SHP77 treated with DMSO at 0.1 percent for 48 hours (cell line): Measurements from ENCODE around the gene TNNI3K.
"Not testable (repeated sequence)": the region's sequence is repeated elsewhere in the genome, so short reads cannot be mapped to it uniquely, and the experiment has no call there.

Experiments
- DNase-seq: peaks from one replicate; lab custom pipeline; 2025; lab: John Stamatoyannopoulos, UW

The TNNI3K gene, protein sequence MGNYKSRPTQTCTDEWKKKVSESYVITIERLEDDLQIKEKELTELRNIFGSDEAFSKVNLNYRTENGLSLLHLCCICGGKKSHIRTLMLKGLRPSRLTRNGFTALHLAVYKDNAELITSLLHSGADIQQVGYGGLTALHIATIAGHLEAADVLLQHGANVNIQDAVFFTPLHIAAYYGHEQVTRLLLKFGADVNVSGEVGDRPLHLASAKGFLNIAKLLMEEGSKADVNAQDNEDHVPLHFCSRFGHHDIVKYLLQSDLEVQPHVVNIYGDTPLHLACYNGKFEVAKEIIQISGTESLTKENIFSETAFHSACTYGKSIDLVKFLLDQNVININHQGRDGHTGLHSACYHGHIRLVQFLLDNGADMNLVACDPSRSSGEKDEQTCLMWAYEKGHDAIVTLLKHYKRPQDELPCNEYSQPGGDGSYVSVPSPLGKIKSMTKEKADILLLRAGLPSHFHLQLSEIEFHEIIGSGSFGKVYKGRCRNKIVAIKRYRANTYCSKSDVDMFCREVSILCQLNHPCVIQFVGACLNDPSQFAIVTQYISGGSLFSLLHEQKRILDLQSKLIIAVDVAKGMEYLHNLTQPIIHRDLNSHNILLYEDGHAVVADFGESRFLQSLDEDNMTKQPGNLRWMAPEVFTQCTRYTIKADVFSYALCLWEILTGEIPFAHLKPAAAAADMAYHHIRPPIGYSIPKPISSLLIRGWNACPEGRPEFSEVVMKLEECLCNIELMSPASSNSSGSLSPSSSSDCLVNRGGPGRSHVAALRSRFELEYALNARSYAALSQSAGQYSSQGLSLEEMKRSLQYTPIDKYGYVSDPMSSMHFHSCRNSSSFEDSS

DNA sequence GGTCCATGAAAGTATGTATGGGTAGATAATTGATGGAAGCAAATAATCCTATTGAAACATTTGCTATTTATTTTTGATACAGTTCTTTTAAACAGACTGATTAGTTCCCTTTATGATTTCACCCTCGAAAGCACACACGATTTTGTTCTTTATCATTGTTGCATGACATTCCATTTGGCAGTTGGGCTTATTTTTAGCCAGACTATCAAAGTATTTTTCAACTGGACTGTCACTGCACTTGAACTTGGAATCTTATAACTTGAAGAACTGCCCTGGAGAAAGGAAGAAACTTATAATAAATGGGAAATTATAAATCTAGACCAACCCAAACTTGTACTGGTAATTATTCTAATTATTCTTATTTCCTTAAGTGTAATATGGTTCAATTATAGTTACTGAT, at the start of gene TNNI3K:
TSS of gene TNNI3K (plus strand) at position 235 of the 400 bp plus-strand sequence. CDS start at position 300, 65 bp downstream.
- DNase-seq, result no peak

DNA sequence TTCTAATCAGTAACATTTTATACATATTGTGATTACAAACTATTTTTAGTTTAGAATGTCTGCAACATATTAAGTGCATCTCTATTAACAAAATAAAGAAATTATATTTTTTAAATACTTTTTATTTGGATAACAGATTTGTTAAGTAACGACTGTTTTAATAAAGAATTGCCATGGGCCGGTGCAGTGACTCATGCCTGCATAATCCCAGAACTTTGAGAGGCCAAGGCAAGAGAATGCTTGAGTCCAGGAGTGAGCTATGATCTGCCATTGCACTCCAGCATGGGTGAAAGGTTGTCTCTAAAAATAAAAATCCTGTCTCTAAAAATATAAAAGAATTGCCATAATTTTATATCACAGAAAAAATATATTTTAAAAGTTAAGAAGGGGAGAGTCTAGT, 41.3 kb upstream of the TNNI3K start:
- no peak for DNase-seq

DNA sequence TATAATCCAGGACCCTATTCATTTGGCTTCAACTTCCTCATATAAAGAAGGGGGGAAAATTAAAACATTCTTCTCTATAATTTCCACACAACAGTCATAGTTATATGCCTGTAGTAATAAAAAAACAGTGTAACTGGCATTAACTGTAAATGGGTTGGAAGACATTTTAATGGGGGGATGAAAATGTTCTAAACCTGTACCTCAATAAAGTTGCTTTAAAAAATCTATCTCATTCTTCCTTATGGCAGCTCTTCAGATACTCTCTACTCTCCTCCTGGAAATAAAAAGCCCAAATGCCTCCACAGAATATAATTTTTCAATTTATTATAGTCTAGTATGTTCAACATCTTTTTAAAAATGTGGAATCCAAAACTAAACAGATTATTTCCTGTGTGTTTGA, 39.8 kb upstream of the TNNI3K start:
- no peak for DNase-seq

GRCh38 chr1:74197255-74197654, 37.9 kb upstream of the TNNI3K start:
- DNase-seq, result no peak

DNA sequence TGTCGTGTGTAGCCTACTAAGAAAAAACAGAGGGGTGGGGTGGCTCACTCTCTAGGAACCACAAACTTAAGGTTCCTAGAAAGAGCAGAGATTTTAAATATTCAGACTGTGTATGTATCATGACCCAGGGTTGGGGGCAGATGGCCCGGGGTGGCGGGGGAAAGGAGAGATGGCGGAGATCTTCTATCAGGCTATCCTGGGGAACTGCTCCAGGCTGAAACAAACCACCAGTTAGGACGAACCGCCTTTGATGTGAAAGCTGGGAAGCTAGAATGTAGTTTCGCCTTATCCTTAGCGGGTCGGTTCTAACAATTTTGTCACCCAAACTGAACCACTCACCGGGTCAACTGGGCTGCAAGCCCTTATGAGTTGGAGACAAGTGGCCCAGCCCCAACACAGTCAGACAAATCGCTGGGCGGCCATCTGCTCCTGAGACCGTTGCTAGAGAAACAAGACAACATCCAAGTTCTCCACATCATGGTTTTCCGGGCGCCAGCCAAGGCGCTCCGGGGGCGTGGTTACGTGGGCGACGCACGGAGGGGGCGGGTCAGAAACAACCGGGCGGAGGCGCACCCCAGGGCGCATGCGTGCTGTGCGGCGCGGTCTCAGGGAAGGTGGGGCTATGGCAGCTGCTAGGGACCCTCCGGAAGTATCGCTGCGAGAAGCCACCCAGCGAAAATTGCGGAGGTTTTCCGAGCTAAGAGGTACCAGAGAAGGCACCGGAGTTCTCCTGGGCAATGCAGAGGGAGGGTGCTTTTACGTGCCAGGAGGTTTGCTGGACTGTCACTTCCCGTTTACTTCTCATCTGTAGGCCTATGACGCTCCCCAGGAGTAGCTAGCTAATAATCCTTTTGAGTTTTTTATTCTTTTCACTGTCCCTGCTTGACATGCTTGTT, 37.3 kb upstream of the TNNI3K start, which contains the start of the genes FPGT and LRRIQ3:
TSS of gene FPGT (plus strand) at position 586 of the 896 bp plus-strand sequence. CDS start at position 623, 37 bp downstream.
TSS of gene LRRIQ3 (minus strand) at position 520 of the 896 bp plus-strand sequence. CDS start 14,492 bp downstream, outside the sequence.
- DNase-seq, result peak; percentile 87

DNA sequence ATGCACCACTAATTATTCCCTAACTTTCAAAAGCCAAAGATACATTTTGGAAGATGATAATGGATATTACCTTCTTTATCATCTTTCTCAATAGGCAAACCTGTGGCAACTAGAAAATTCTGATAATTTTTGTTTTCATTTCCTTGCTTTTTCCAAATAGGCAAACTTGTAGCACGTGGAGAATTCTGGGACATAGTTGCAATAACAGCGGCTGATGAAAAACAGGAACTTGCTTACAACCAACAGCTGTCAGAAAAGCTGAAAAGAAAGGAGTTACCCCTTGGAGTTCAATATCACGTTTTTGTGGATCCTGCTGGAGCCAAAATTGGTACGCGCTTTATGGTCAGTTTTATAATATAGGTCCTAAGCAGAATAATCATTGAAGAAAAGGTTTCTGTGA, 35.7 kb upstream of the TNNI3K start:
- no peak for DNase-seq

- no peak for DNase-seq
Observed at GRCh38 chr1:74205266-74205665, 29.9 kb upstream of the TNNI3K start.

DNA sequence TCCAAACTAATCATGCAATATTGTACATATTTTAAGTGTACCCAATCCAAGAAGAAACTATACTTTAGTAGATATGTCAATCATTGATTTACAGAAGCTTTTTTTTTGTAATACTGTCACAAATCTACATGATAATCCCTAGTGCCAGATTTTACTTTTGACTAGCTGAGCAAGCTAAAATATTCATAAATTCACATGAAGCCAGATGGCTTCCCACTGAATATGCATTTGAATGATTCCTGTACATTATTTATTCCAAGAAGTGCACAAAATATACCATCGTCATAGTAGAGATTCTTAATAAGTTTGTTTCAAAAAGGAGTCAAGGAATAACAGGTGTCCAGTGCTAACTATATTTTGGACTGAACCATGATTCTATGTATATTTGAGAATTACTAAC, 20.0 kb upstream of the TNNI3K start:
- no peak for DNase-seq

DNA sequence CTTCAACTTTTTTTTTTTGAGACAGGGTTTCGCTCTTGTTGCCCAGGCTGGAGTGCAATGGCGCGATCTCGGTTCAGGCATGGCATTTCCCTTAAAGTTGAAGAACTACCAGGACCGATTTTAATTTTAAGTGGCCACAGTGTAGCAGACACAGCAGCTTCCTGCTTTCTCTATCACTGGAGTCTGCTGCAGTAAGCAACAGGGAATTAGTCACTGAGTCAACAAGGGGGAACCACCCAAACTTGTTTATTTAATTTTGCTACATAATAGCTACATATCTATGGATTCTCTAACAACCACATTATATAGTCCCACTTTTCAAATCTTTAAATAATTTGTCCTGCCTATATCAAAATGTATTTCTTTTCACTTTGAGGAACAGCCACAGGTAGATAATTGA, 12.5 kb upstream of the TNNI3K start:
- no peak for DNase-seq

- no peak for DNase-seq
Observed at GRCh38 chr1:74223453-74223852, 11.7 kb upstream of the TNNI3K start.

DNA sequence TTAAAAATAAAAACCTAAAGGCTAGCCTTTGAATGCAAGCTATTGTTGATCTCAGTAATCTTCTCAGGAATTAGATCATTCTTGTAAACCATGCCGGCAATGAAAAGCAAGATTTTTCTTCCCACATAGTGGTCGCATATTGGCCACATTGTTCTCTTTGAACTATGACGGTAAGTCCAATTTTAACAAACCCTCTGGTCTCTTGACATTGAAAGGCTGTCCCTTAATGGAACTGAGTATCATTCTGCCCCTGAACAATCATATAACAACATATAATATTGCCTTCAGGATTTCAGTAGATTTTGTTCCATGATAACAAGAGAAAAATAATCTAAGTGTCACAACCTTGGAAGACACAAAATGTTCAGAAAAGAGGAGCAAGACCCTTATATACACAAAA, 1.3 kb downstream of the TNNI3K start:
- no peak for DNase-seq

GRCh38 chr1:74237035-74237434, 1.8 kb downstream of the TNNI3K start:
- no peak for DNase-seq

GRCh38 chr1:74237787-74238186, 2.6 kb downstream of the TNNI3K start:
- no peak for DNase-seq

DNA sequence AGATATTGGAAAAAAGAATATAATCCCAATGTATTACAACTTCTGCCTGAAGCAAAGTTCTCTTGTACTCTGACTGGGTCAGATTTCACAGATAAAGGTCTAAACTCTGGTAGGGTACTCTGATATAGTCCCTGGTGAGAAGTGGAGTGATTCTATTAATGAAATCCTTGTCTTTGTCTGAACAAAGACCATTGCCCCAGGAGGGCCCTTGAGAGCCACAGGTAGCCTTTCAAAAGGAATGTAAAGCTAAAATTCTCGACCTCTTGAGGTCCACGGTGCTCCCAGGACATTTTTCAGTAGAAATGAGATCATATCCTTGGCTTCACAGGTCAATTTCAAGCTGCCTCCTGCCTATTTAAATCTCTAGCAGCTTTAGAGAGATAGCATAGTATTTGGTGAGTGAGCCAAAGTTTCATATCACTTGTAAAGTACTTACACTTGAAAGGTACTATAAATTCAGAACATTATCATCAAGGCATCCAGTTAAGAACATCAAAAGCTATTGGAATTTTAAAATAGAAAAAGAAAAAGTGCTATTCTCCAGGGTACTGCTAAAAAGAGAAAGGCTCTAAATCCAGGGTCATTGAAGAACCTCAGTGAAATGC, 10.1 kb downstream of the TNNI3K start:
- DNase-seq, result no peak

DNA sequence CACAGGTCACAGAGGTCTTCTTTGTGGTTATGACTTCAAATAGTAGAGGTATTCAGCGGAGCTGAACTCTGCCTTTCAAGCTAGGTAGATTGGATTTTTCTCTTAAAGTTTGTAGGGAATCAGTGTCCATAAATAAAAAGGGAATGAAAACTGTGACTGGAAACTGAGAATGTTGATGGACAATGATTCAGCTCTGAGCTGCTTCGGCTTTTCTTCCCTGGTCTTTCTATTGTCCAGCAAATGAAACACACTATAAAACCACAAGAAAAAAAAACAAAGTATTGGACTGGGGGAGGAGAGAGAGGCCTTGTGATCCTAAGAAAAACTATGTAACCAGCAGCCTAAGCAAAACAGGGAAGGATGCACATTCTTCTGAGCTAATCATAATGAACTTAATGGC, 11.1 kb downstream of the TNNI3K start:
- DNase-seq, result no peak

DNA sequence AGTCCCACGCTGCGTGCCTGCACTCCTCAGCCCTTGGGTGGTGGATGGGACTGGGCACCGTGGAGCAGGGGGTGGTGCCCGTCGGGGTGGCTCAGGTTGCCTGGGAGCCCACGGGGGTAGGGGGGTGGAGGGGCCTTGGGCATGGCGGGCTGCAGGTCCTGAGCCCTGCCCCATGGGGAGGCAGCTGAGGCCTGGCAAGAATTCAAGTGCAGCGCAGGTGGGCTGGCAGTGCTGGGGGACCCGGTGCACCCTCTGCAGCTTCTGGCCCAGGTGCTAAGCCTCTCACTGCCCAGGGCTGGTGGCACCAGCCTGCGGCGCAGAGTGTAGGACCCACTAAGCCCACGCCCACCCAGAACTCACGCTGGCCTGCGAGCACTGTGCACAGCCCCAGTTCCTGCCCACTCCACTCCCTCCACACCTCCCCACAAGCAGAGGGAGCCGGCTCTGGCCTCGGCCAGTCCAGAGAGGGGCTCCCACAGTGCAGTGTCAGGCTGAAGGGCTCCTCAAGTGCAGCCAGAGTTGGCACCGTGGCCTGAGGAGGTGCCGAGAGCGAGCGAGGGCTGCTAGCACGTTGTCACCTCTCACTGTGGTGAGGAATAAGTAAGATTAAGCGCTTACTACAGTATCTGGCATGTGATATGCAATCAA, 12.8 kb downstream of the TNNI3K start:
- DNase-seq, result no peak

DNA sequence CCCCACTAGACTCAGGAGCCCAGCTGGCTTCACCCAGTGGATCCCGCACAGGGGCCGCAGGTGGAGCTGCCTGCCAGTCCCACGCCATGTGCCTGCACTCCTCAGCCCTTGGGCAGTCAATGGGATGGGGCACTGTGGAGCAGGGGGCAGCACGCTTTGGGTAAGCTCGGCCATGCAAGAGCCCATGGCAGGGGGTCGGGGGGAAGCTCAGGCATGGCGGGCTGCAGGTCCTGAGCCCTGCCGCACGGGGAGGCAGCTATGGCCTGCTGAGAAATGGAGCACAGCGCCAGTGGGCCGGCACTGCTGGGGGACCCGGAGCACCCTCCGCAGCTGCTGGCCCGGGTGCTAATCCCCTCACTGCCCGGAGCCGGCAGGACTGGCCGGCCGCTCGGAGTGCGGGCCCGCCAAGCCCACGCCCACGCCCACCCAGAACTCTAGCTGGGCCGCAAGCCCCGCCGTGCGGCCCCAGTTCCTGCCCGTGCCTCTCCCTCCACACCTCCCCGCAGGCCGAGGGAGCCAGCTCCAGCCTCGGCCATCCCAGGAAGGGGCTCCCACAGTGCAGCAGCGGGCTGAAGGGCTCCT, 18.1 kb downstream of the TNNI3K start:
- DNase-seq, result not testable (repeated sequence)

- DNase-seq, result no peak
Observed at GRCh38 chr1:74266001-74266400, 30.8 kb downstream of the TNNI3K start.

DNA sequence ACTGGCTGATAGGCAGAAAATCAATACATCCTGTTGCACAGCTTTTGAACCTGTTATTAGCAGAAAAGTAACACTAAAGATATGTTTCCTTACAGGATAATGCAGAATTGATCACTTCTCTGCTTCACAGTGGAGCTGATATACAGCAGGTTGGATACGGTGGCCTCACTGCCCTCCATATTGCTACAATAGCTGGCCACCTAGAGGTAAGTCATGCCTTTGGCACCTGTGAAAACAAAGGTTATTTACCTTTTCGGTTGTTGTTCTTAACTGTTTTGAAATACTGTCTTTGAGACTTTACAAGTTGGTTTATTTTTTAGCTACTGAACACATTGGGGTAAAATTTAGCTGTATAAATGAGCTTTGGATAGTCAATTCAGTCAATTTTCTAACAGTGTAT, 36.3 kb downstream of the TNNI3K start:
- no peak for DNase-seq

- DNase-seq, result no peak
Observed at GRCh38 chr1:74280642-74281396, 45.6 kb downstream of the TNNI3K start.
